ENCODE data around the gene SCNN1A. TPM values are rescaled to one million over a fixed set of nuclear protein-coding genes. Genes with fewer than 3 reads are reported as not detected.

Gene SCNN1A
- total and polyA plus RNA-seq, 12 donors: 0.11 to 38.0 (median 12.3) TPM

GRCh38 chr12:6370994-6371754 lies 4.2 kb downstream of the SCNN1A start:
- no peaks in the 10 kb centered on the region for H3K27me3 ChIP-seq
- peak overlapping the region; percentile 21 to 85 (median 75) for H3K27ac ChIP-seq
- WGBS, 4 donors: 38 to 48% (median 43%) methylated on average over 11 to 15 of the region's 15 CpGs
- no peaks in the 10 kb centered on the region for H3K36me3 ChIP-seq (replicated peaks in 1 of 2)
- intact Hi-C loops (cut with DNase I): no loop called here
- TF ChIP-seq, protein P1, sequence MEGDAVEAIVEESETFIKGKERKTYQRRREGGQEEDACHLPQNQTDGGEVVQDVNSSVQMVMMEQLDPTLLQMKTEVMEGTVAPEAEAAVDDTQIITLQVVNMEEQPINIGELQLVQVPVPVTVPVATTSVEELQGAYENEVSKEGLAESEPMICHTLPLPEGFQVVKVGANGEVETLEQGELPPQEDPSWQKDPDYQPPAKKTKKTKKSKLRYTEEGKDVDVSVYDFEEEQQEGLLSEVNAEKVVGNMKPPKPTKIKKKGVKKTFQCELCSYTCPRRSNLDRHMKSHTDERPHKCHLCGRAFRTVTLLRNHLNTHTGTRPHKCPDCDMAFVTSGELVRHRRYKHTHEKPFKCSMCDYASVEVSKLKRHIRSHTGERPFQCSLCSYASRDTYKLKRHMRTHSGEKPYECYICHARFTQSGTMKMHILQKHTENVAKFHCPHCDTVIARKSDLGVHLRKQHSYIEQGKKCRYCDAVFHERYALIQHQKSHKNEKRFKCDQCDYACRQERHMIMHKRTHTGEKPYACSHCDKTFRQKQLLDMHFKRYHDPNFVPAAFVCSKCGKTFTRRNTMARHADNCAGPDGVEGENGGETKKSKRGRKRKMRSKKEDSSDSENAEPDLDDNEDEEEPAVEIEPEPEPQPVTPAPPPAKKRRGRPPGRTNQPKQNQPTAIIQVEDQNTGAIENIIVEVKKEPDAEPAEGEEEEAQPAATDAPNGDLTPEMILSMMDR (IDR thresholded peaks at IDR 0.05): peak in 1 of 6 experiments; percentile 20
- peak in 1 of 2 donors; percentile 56 for TF ChIP-seq POLR2A (IDR thresholded peaks at IDR 0.05)
- H3K4me3 ChIP-seq: no peak overlapping the region
- peak in 6 of 7 donors; percentile 71 to 78 (median 76) for DNase-seq
- peaks cover 49 to 57% of the 10 kb centered on the region in 2 donors for H3K4me1 ChIP-seq (replicated peaks in 1 of 2)
- no peaks in the 10 kb centered on the region for H3K9me3 ChIP-seq (replicated peaks in 1 of 3)

GRCh38 chr12:6370576-6370935 lies 4.8 kb downstream of the SCNN1A start:
- TF ChIP-seq POLR2A (IDR thresholded peaks at IDR 0.05): no peak
- TF ChIP-seq, protein P1 (IDR thresholded peaks at IDR 0.05): no peak
- Histone ChIP-seq H3K27me3 (no peaks in the 10 kb centered on the region), H3K27ac (peak overlapping the region in 4 of 5 donors; percentile 46 to 85 (median 72)), H3K4me1 (replicated peaks in 1 of 2) (peaks cover 42 to 51% of the 10 kb centered on the region in 2 donors), H3K4me3 (no peak overlapping the region), H3K9me3 (replicated peaks in 1 of 3) (no peaks in the 10 kb centered on the region), H3K36me3 (replicated peaks in 1 of 2) (no peaks in the 10 kb centered on the region)
- intact Hi-C loops (cut with DNase I): no loop called here
- DNase-seq: no peak
- 82 to 93% (median 90%) methylated on average over 1 to 4 of the region's 4 CpGs for WGBS, 4 donors

DNA sequence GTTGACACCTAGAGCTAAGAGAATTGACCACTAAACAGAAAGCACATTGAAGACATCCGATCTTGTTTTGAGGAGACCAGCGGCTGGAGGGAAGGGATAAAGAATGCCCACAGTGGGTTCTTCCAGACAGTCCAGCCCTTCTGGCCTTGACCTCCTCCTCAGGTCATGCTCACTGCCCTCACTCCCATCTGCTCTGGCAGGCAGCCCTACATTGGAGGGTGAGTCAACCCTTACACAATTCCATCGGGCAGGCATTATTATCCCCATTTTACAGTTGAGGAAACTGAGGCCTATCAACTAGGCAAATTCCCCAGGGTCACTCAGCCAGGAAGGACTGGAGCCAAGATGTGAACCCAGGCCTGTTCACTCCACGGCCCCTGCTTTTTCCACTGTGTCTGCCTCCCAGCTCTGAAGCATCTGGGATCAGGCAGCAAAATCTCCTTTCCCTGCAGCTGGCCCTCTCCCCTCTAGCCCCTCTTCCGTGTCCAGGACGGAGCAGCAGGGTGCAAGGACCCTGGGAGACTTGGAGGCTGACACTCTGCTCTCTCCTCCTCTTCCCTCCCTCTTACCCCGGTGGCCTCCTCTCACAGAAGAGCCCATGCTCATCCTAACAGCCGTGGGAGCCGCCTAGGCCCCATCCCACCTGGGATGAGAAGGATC lies 5.3 kb downstream of the SCNN1A start:
- 76 to 86% (median 78%) methylated on average over 9 of the region's 9 CpGs for WGBS, 4 donors
- no peaks in the 10 kb centered on the region for H3K27me3 ChIP-seq
- TF ChIP-seq, protein P1 (IDR thresholded peaks at IDR 0.05): no peak
- no peak for TF ChIP-seq POLR2A (IDR thresholded peaks at IDR 0.05)
- intact Hi-C loops (cut with DNase I): no loop called here
- H3K9me3 ChIP-seq (replicated peaks in 1 of 3): no peaks in the 10 kb centered on the region
- peak overlapping the region in 3 of 5 donors; percentile 68 to 85 (median 75) for H3K27ac ChIP-seq
- DNase-seq: peak in 6 of 7 donors; percentile 67 to 86 (median 77)
- H3K4me1 ChIP-seq (replicated peaks in 1 of 2): peaks cover 37 to 46% of the 10 kb centered on the region in 2 donors
- no peaks in the 10 kb centered on the region for H3K36me3 ChIP-seq (replicated peaks in 1 of 2)
- no peak overlapping the region for H3K4me3 ChIP-seq

DNA sequence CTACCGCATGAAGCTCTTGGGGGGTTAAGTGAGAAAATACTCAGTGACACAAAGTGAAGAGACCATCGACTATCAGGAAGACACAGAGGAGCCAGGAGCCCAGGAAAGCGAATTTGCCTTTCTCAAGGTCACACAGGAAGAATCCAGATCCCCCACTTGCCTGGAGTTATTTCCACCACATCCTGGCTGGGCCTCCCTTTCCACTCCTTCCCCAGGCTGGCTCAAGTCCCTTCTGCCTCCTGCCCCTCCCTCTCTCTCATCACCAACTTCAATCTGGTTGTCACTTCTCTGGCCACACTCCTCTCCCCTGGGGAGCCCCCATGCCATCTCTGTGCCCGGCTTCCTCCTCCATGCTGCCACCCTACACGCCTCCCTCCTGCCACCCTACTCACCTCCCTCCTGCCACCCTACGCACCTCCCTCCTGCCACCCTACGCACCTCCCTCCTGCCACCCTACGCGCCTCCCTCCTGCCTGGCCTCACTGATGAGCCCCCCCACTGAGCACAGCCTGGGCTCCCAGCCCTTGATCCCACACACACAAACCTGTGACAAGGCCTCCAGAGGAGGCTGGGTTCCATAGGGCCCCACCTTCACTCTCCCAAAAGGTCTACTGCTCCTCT lies 6.3 kb downstream of the SCNN1A start:
- Histone ChIP-seq H3K27me3 (no peaks in the 10 kb centered on the region), H3K27ac (peak overlapping the region in 2 of 5 donors; percentile 6 to 53), H3K4me3 (no peak overlapping the region), H3K36me3 (replicated peaks in 1 of 2) (no peaks in the 10 kb centered on the region), H3K9me3 (replicated peaks in 1 of 3) (no peaks in the 10 kb centered on the region), H3K4me1 (replicated peaks in 1 of 2) (peaks cover 33 to 43% of the 10 kb centered on the region in 2 donors)
- intact Hi-C loops (cut with DNase I): no loop called here
- TF ChIP-seq POLR2A (IDR thresholded peaks at IDR 0.05): no peak
- TF ChIP-seq, protein P1 (IDR thresholded peaks at IDR 0.05): no peak
- WGBS, 4 donors: 77 to 85% (median 84%) methylated on average over 8 to 9 of the region's 9 CpGs
- DNase-seq: no peak

All from adrenal gland (tissue), 12 donors.